Activated gamma-delta T cell treated with anti-CD3 and anti-CD28 coated beads, Interleukin-2, amount 50 U/mL, for 16 hours (primary cell): Measurements from ENCODE around the gene NUP214.
"Not testable (repeated sequence)": the region's sequence is repeated elsewhere in the genome, so short reads cannot be mapped to it uniquely, and the experiment has no call there.

ENCODE experiments used
- DNase-seq: peaks from one replicate; pipeline ENCODE4 v3.0.0-alpha.2; 2020; ENCODE audit warnings: low read depth

NUP214 gene

DNA sequence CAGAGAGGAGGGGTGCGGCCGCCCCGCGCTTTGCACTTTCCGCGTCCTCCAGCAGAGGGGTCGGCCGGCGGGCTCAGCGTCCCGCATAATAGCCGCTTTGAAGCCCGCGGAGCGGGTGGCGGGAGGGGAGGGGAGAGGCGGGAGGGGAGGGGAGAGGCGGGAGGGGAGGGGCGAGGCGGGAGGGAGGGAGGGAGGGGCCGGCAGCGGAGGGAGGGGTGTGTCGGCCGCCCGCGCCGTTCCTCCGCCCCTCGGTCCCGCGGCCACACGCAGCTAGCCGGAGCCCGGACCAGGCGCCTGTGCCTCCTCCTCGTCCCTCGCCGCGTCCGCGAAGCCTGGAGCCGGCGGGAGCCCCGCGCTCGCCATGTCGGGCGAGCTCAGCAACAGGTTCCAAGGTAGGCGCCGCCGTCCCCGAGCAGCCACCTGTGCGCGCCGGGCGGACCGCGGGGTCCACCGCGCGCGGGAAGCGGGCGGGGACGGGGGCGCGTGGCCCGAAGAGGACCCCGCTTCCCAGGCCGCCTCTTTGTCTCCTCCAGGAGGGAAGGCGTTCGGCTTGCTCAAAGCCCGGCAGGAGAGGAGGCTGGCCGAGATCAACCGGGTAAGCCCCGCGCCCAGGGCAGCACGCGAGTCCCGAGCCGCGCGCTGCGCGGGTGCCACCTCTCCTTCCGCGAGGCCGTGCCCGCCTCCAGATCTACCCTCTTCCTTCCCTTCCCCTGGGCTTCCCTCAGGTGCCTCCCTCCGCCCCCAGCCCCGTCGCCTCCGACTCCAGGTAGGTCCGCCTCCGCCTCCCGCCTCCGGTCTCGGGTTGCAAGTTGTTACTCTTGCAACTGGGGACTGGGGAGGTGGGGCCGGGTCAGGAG lies 28.9 kb upstream of the NUP214 start, which contains the start of gene AIF1L:
TSS of gene AIF1L (plus strand) at position 263 of the 857 bp plus-strand sequence. CDS start at position 362, 99 bp downstream.
- DNase-seq, result no peak

DNA sequence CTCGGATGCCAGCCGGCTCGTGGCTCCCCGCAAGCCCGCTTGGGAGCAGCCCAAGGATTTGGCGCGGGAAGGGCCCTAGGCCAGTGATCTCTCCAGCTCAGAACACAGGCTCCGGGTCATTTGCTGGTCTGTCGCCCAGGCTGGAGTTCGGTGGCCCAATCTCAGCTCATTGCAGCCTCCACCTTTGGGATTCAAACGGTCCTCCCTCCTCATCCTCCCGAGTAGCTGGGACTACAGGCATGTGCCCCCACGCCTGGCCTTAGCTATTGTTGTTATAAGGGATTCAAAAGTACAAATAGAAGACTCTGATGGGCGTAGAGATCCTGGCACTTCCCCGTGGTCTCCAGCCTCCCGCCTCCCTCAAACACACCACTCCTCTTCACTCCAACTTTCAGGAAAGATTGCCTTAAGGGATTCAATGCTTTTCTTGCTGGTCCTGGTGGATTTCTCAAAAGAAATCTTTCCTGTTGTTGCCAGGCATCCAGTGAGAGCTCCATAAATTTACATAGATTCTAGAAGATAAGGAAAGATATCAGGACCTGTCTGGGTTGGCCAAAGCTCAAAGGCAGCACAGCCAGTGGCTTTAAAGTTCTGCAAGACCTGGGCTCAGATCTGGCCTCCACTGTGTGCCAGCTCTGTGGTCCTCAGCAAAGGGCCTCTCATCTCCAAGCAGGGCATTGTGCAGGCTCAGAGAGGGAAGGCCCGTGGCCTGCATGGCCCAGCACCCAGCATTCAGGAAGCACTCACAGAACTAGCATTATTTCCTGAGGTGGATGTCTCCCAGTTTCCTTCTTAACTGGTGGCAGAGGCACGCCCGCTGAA lies 28.0 kb upstream of the NUP214 start:
- DNase-seq, result no peak

DNA sequence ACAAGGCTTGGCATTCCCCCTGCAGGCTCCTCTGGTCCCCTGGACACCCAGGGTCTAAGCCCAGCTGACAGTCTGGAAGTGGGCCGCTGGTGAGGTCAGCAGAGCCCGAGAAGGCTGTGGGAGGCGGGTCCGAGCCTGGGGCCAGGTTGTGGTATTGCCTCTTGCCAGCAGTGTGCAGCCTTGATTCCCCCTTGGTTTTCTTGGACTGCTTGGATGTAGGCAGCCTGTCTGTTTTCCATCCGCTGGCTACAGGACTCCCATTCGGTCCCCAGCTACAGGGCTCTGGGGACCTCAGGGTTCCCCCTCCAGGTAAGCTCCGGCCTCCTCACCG lies 27.5 kb upstream of the NUP214 start:
- no peak for DNase-seq

DNA sequence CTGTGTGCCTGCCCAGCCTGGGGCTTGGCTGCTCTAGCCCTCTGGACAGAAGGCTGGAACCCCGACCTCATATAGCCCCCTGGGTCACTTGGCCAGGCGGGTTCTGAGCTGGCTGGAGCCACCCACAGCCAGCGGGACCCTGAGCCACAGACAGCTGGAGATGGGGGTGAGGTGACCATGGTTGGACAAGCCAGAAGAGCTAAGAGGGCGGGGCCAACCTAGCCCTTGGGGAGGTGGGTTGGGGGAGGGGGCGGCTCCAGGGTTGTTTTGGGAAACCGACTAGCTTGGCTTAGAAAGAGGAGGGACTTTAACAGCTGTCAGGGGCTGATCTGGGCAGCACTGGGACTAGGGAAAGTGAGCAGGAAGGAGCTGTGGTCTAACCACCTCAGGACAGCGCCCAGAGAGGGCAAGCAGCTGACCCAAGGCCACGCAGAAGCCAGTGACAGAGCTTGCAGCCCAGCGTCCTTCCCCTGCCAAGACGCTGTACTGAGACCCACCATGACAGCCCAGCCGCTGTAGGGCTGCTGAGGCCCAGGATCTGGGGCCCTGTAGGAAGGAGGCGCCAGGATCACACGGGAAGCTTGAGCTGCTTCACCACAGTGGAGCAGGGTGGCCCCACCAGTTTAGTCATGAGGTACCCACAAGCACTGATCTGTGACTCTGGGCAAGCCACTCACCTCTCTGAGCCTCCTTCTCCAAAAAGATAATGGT lies 26.8 kb upstream of the NUP214 start:
- no peak for DNase-seq

DNA sequence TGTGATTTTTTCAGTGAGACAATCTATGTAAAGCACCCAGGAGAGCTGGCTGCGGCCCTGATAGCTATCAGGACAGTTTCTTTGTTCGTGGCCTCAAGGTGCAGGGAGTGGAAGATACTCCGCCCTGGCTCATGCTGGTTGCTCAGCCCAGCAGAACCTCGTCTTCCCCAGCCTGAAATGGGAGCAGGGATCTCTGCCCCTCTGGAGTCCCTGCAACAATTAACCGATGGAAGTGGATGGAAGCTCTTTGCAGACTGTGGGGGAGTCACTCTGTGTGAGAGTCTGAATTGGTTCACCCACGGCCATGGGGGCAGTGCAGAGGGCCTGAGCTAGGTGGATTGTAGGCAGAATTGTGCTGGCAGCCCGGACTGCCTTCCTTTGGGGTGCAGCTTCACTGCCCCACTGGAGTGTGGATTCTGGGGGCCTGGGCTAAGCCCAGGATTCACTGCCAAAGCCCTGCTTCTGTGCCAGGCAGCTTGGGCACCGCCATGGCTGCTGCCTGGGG lies 26.2 kb upstream of the NUP214 start:
- DNase-seq, result no peak

DNA sequence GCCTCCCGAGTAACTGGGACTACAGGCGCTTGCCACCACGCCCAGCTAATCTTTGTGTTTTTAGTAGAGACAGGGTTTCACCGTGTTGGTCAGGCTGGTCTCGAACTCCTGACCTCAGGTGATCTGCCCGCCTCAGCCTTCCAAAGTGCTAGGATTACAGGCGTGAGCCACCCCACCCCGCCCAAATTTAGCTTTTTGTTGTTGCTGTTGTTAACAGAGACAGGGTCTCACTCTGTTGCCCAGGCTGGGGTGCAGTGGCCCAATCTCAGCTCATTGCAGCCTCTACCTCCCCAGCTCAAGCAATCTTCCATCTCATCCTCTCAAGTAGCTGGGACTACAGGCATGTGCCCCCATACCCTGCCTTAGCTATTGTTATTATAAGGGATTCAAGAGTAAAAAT lies 25.5 kb upstream of the NUP214 start:
- not testable (repeated sequence) for DNase-seq

DNA sequence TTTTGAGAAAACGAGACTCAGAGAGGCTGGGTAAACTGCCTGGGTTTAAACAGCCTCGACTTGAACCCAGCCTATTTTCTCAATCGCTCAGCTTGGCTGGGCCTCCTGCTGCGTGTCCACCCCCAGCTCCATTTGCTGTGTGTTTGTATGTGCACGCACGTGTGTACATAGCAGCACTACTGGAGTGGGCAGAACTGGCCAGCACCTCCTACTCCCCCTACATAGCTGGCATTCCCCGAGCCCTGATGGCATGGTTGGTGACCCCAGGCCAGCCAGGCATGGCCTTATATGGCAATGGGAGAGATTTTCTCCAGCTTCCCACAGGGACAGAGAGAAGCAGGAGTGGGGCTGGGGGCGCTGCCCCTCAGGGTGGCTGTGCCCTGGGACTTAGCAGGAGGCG lies 24.9 kb upstream of the NUP214 start:
- DNase-seq, result no peak

DNA sequence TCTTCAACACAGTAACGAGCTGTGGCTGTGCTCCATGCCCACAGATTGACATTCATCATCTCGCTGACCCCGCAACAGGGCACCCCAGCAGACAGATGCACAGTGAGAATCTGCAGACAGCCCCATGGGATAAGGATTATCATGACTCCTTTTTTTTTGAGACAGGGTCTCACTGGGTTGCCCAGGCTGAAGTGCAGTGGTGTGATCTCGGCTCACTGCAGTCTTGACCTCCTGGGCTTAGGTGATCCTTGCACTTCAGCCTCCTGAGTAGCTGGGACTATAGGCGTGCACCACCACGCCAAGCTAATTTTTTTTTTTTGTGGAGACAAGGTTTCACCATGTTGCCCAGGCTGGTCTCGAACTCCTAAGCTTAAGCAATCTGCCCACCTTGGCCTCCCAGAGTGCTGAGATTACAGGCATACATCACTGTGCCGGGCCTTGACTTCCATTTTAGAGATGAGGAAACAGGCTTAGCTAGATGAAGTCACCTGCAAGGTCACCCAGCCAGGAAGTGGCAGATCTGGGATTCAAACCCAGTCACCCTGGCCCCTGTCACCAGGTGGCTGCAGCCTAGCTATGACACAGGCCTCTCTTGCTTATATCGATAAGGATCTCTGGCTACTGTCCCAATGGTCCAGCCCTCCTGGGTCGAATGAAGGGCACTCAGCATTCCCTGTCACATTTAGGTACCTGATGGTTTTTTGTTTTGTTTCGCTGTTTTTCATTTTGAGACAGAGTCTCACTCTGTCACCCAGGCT lies 24.0 kb upstream of the NUP214 start:
- no peak for DNase-seq

DNA sequence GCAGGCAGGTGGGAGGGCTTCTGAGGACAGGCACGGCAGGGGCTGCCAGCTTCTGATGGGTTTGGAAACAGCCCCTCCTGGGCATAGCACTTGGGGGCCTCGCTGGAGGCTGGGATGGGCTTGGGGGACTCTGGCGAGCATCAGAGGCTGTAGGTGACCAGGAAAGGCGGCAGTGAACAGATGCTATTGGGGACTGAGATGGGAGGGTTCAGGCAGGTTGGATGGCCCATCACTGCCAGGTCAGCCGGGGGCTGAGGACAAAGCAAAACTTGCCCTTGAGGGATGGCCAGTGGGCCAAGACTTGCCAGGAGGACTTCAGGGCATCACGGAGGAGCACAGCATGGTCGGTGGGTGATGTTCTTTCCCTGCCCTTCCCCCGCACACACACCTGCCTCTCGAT lies 22.4 kb upstream of the NUP214 start:
- DNase-seq, result no peak

DNA sequence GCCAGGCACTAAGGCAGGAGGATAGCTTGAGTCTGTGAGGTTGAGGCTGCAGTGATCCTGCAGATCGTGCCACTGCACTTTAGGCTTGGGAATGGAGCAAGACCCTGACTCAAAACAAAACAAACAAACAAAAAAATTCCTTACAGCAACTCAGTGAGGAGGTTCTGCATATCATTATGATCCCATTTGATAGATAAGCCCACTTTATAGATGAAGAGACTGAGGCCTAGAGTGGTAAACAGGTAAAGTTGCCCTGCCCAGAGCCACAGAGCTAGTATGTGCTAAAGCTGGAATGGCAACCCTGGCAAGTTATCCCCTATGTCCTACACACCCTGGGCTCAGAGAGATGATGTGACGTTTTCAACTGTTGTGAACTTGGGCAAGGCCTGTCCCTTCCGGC lies 21.9 kb upstream of the NUP214 start:
- DNase-seq, result no peak

DNA sequence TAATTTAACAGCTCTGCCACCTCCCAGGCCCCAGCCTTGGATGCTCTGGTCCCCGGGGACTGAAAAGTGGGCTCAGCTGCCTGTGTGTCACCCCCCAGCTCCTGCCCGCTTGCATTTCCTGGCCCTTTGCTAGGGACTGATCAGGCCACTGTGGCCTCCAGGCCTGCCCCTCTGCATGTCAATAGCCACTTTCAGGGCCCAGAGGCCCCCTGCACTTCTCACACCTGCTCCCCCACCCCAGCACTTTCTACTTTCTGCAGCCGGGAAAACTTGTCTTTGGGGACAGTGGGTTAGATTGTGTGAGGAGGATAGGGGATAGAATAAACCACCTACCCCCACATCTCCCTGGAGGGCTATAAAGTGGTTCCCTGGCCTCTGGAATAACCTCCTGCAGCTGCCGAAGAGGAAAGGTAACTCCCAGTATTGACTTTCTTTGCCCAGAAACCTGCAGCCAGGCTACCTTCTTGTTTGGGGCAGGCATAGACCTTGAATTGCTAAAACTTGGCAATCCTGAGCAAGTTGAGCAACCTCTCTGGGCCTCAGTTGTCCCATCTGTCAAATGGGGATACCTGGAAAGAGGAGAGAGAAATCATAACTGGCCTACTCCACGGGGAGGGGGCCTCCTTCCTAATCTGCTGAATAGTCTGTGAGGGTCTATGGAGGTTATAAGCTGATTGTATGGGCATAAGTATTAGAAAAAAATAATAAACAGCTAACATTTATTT lies 21.2 kb upstream of the NUP214 start:
- DNase-seq, result no peak

DNA sequence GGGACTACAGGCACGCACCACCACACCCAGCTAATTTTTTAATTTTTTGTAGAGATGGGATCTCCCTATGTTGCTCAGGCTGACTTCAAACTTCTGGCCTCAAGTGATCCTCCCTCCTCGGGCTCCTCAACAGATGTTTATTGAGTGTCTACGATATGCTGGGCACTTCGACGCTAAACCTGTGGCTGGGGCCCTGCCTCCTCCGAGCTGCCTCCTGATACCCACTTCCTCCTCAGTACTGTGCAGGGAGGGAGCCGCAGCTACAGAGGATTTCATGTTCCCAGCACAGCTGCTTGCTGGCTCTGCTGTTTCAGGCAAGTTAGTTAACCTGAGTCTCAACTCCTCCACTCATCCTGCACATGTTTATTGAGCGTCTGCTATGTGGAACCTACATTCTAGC lies 19.4 kb upstream of the NUP214 start:
- no peak for DNase-seq

DNA sequence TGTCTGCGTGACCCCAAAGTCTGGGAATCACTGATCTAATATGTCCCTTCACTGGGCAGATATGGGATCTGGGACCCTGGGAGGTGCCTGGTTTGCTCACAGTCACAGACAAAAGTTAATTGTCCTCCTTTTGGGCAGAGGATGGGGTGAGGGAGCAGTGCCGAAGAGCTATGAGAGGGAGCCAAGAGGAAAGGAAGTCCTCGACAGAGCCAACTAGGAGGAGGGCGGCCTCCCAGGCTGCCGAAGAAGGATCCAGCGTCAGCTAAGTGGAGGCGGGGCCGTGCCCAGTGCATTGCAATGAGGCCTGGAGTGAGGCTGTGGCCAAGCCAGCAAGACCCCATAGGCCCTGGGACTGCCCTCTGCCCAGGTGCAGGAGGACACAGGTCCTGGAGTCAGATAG lies 17.6 kb upstream of the NUP214 start:
- DNase-seq, result no peak

DNA sequence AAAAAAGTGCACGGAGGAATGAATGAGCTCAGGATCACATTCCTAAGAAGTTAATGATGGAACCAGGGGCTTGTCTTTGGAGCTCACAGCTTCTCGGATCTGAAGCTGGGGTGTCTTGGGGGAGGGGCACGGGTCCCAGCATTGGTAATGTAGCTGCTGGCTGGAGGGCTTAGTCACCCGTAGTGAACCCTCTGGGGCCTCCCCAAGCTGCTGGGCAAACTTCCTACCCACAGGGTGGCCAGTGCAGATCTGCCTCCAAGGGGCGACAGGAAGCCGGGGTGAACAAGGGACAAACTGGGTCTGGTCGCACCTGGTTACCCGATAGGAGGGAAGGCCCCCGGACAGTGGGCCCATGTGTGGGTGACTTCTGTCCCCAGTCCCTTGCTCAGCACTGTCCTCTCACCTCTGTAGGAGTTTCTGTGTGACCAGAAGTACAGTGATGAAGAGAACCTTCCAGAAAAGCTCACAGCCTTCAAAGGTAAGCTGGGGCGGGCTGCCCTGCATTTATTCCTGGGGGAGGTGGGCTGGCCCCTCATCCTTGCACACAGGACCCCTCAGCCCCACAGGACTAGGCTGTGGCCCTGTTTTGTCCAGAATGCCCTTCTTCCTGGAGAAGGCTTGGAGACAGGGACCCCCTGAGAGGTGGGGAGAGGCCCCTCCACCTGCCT lies 14.1 kb upstream of the NUP214 start:
- no peak for DNase-seq

DNA sequence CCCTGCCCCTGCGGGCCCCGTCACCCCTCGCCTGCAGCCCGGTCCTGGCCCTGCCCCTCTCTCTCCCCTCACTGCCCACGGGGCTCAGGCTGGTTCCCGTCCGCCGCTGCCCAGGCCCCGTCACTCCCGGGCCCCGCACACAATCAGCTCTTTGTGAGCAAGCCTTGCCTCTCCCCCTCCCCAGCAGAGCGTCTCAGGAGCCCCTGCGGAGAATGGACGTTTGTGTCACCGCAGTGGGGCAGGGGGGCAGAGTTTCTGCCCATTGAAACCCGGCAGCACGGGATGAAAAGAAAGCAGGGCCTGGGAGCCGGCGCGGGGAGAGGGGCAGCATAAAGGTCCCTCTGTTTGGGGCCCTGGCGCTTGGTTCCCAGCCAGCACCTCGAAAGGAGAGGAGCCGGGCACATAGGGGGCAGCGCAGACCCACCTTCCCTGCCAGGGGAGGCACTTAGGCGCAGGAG lies 13.5 kb upstream of the NUP214 start:
- DNase-seq, result no peak

DNA sequence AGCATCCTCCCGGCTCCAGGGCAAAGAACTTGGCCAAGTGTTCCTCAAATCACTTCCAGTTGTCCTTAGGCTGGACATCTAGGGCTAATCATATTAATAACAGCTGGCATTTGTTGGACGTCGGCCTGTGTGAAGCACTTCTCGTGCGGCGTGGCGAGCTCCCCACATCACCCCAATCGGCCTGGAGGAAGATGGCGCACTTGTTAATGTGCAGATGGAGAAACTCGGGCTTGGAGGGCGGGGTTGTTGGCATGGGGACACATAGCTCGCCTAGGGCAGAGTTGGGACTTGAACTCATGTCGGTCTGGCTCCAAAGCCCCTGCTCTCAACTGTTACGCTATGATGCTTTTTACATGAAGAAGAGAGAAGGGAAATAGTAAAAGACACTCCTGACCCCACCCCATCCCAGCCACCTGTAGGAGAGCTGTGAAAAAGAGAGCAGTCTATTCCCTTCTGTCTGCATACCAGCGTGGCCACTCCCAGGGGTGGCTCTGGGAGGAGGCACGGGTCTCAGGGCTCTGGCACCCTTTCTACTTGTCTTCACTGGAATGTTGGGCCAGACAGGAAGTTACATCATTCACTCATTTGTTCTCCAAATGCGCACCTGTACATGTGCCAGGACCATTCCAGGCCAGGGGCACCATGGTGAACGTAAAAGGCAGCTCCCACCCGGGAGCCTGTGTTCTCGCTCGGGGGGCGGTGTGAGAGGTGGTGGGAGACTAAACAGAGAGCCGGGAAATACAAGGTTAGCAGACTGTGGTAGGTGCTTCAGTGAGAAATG lies 12.8 kb upstream of the NUP214 start:
- DNase-seq, result no peak

DNA sequence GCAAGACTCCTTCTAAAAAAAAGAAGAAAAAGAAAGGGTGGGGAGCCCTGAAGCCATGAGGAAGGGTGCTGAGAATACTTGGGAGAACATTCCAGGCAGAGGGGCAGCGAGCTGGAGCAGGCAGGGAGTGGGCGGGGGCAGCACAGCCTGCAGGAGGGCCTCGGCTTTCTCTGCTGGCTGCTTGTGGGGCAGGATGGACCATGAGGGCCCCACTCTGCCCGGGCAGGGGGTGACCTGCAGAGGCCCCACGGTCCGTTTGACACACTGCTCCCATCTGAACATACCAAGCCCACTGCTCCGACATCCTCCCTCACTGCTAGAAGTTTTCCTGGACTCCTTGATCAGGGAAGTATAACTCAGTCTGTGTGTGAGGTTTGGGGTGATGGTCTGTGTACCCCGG lies 11.7 kb upstream of the NUP214 start:
- DNase-seq, result no peak

DNA sequence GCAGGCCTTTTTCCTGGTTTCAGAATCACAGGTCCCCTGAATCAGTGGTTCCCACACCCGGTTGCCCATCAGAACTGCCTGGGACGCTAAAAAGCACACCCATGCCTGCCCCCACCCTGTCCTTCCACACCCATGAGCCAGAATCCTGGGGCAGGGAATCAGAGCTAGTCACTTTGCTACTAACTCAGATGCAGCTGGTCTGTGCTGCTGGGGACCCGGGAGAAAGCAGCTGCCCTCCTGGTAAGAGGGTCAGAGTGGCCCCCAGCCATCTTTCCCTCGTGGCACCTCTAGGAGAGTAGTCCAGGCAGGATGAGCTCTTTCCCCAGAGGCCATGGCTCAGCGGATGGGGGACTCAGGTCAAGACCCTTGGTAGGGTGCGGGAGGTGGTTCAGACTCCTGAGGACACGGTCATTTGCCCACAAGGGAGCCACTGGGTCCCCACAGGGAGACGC lies 11.3 kb upstream of the NUP214 start:
- DNase-seq, result no peak

DNA sequence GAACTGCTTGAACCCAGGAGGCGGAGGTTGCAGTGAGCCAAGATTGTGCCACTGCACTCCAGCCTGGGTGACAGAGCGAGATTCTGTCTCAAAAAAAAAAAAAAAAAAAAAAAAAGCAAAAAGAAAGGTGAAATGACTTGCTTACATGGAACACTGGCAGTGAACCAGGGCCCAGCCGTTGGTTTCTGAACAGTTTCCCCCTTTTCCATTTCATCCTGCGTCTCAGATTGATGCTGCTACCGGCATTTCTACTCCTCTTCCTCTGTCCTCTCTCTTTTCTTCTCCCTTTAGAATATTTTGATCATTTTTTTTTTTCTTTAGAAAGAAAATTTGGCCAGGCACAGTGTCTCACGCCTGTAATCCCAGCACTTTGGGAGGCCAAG lies 10.0 kb upstream of the NUP214 start:
- not testable (repeated sequence) for DNase-seq
